Panc1 (cell line): Measurements from ENCODE around the gene TMEM40. TPM values are rescaled to one million over a fixed set of nuclear protein-coding genes. Genes with fewer than 3 reads are reported as not detected.

Experiments used
- ATAC-seq: fragments of 200-7000 bp; cut with Tn5 transposase; 2 replicates; pipeline ENCODE4 v1.9.1; 2020; ENCODE audit warnings: mild to moderate bottlenecking, moderate library complexity
- BruUV-seq: library from RNA; stranded (reverse); fragments of 400-500 nt; replicated peaks from 2 replicates; lab custom pipeline; 2021; lab: Mats Ljungman, UMichigan
- CTCF ChIA-PET: fragments of 300-600 bp; sonication (Branson Sonifier 250); formaldehyde crosslinking; loops from one replicate; lab custom pipeline; 2022; ENCODE audit warnings: antibody characterized with exemption; lab: Charles Lee
- POLR2A ChIA-PET: fragments of 300-600 bp; sonication (Branson Sonifier 250); formaldehyde crosslinking; loops from one replicate; lab custom pipeline; 2022; ENCODE audit warnings: antibody characterized with exemption; lab: Charles Lee
- DNase-seq: peaks from one replicate; pipeline ENCODE4 v3.0.0-alpha.2; 2010; ENCODE audit warnings: low read depth, low spot score
- H3K27ac ChIP-seq: 2 replicates; pipeline ENCODE4 v1.5.1; 2011; ENCODE audit warnings: mild to moderate bottlenecking, low read length, inconsistent platforms
- H3K27me3 ChIP-seq: fragments of 200-500 bp; sonication (Bioruptor generic); 2 replicates; pipeline ENCODE4 v1.6.0; 2014; ENCODE audit warnings: low read length, inconsistent platforms; ENCODE audit not compliant: control insufficient read depth, insufficient read depth
- H3K36me3 ChIP-seq: fragments of 200-500 bp; sonication (Bioruptor generic); 2 replicates; pipeline ENCODE4 v1.5.1; 2014; ENCODE audit warnings: inconsistent platforms, mild to moderate bottlenecking, low read length, moderate library complexity; ENCODE audit not compliant: control insufficient read depth, insufficient read depth
- H3K4me1 ChIP-seq: 2 replicates; pipeline ENCODE4 v1.5.1; 2011; ENCODE audit warnings: inconsistent platforms, mild to moderate bottlenecking, low read length, moderate library complexity; ENCODE audit not compliant: control insufficient read depth, insufficient read depth
- H3K4me3 ChIP-seq, 2 experiments: 2 replicates each; pipeline ENCODE4 v1.5.1; 2011 to 2012; ENCODE audit warnings: low read depth in 2 of 2, low read length in 2 of 2, mild to moderate bottlenecking in 2 of 2, inconsistent platforms in 1 of 2, moderate library complexity in 1 of 2
- H3K9me3 ChIP-seq: fragments of 200-500 bp; sonication (Bioruptor generic); 2 replicates; pipeline ENCODE4 v1.5.1; 2014; ENCODE audit warnings: low read depth, mild to moderate bottlenecking, inconsistent platforms, low read length, moderate library complexity; ENCODE audit not compliant: control insufficient read depth, insufficient read depth
- CTCF ChIP-seq: fragments of 450-650 bp; IDR thresholded peaks from 2 replicates; pipeline ENCODE4 v1.5.1; 2017; ENCODE audit warnings: mild to moderate bottlenecking
- POLR2AphosphoS5 ChIP-seq: IDR thresholded peaks from 2 replicates; pipeline ENCODE4 v1.6.1; 2012; ENCODE audit warnings: mild to moderate bottlenecking, low read depth, low read length, moderate library complexity
- REST ChIP-seq, 2 experiments: IDR thresholded peaks; 2 replicates each; pipeline ENCODE4 v1.6.1; 2011 to 2012; ENCODE audit warnings: low read depth in 2 of 2, control low read depth in 1 of 2, low read length in 1 of 2, mild to moderate bottlenecking in 1 of 2, moderate library complexity in 1 of 2; ENCODE audit not compliant: insufficient read depth in 1 of 2
- SIN3A ChIP-seq: IDR thresholded peaks from 2 replicates; pipeline ENCODE4 v1.6.1; 2012; ENCODE audit warnings: low read depth, mild to moderate bottlenecking, low read length, moderate library complexity, borderline replicate concordance; ENCODE audit not compliant: insufficient read depth
- TCF7L2 ChIP-seq: IDR thresholded peaks from 2 replicates; pipeline ENCODE4 v1.6.1; 2011; ENCODE audit warnings: mild to moderate bottlenecking, low read depth, low read length, inconsistent platforms
- in situ Hi-C: cut with HindIII; loops from 2 replicates; pipeline ENCODE4 v1.10.0; 2016; ENCODE audit warnings: low sequenced_read_pairs, low pct_unique_long_range_greater_than_20kb
- intact Hi-C: fragments of 100-400 bp; cut with micrococcal nuclease; formaldehyde crosslinking; loops from one replicate; pipeline ENCODE4 v1.10.0; 2022; ENCODE audit not compliant: unreplicated experiment
- total RNA-seq: library from RNA; stranded (reverse); gene quantifications from one replicate; pipeline ENCODE4 v1.2.1, GENCODE V29; 2021; ENCODE audit not compliant: unreplicated experiment

The TMEM40 gene
- total RNA-seq, 1 experiment from 2014 or later = 1.3 TPM

- intact Hi-C loops (no loop called here), in situ Hi-C loops (no loop called here)
- Histone ChIP-seq H3K4me3 (no peak overlapping the region), H3K4me1 (no peaks in the 10 kb centered on the region), H3K36me3 (no peaks in the 10 kb centered on the region), H3K27me3 (no peaks in the 10 kb centered on the region), H3K27ac (no peak overlapping the region), H3K9me3 (no peaks in the 10 kb centered on the region)
- no peak for DNase-seq
- ChIA-PET POLR2A (no interaction called here), CTCF (interaction anchor here (0.7 kb wide), 1 partner anchor 28 kb away, joined by 4 read pairs; no protein-coding TSS in a partner anchor)
- no TSS peak for BruUV-seq
- no peak for ATAC-seq
- no peak for TF ChIP-seq SIN3A
- TF ChIP-seq REST (IDR thresholded peaks at IDR 0.05; ENCODE audit: insufficient read depth in 1 of 2, low read depth in 2 of 2, low read length in 1 of 2) = no peak
- TF ChIP-seq POLR2AphosphoS5 = no peak
- TF ChIP-seq CTCF = no peak
- no peak for TF ChIP-seq TCF7L2
These were observed 24.1 kb downstream of the TMEM40 start for GRCh38 chr3:12734960-12735359.

- no peak for ATAC-seq
- Histone ChIP-seq H3K4me3 (no peak overlapping the region), H3K27me3 (no peaks in the 10 kb centered on the region), H3K36me3 (no peaks in the 10 kb centered on the region), H3K9me3 (no peaks in the 10 kb centered on the region), H3K4me1 (no peaks in the 10 kb centered on the region), H3K27ac (no peak overlapping the region)
- no TSS peak for BruUV-seq
- TF ChIP-seq TCF7L2 (no peak), REST (IDR thresholded peaks at IDR 0.05; ENCODE audit: insufficient read depth in 1 of 2, low read depth in 2 of 2, low read length in 1 of 2) (no peak), POLR2AphosphoS5 (no peak), CTCF (no peak), SIN3A (no peak)
- ChIA-PET POLR2A (no interaction called here), CTCF (no interaction called here)
- in situ Hi-C loops = no loop called here
- DNase-seq = no peak
- intact Hi-C loops = no loop called here
These were observed 25.5 kb downstream of the TMEM40 start for GRCh38 chr3:12733566-12733965.
